Osteocyte (in vitro differentiated cells): Measurements from ENCODE around the gene ISM2. TPM values are rescaled to one million over a fixed set of nuclear protein-coding genes. Genes with fewer than 3 reads are reported as not detected.

ENCODE experiments used
- DNase-seq: peaks from one replicate; pipeline ENCODE4 v3.0.0; 2021; ENCODE audit warnings: mixed read lengths; ENCODE audit not compliant: unreplicated experiment; ENCODE audit errors: extremely low spot score
- H3K27ac Mint-ChIP-seq: one replicate; pipeline ENCODE4 v1.8.0; 2021; ENCODE audit warnings: mild to moderate bottlenecking, mixed read lengths; ENCODE audit not compliant: unreplicated experiment
- H3K27me3 Mint-ChIP-seq: one replicate; pipeline ENCODE4 v1.8.0; 2021; ENCODE audit warnings: mixed read lengths; ENCODE audit not compliant: unreplicated experiment
- H3K36me3 Mint-ChIP-seq: one replicate; pipeline ENCODE4 v1.8.0; 2021; ENCODE audit warnings: mixed read lengths; ENCODE audit not compliant: unreplicated experiment
- H3K4me1 Mint-ChIP-seq: one replicate; pipeline ENCODE4 v1.8.0; 2021; ENCODE audit warnings: mixed read lengths; ENCODE audit not compliant: unreplicated experiment
- H3K4me3 Mint-ChIP-seq: one replicate; pipeline ENCODE4 v1.8.0; 2021; ENCODE audit warnings: mild to moderate bottlenecking, moderate library complexity, mixed read lengths; ENCODE audit not compliant: unreplicated experiment
- H3K9me3 Mint-ChIP-seq: one replicate; pipeline ENCODE4 v1.8.0; 2021; ENCODE audit warnings: mixed read lengths; ENCODE audit not compliant: unreplicated experiment
- total RNA-seq: library from RNA; stranded (reverse); gene quantifications from 2 replicates; pipeline ENCODE4 v1.2.1, GENCODE V29; 2021
- TF ChIP-seq, protein P1 (sequence below): fragments of 200-600 bp; sonication (generic); IDR thresholded peaks from 2 replicates; pipeline ENCODE4 v1.5.0; 2021; ENCODE audit warnings: antibody characterized with exemption, mild to moderate bottlenecking, moderate library complexity

ISM2 gene
- total RNA-seq, 1 donor from 2014 or later: not detected

DNA sequence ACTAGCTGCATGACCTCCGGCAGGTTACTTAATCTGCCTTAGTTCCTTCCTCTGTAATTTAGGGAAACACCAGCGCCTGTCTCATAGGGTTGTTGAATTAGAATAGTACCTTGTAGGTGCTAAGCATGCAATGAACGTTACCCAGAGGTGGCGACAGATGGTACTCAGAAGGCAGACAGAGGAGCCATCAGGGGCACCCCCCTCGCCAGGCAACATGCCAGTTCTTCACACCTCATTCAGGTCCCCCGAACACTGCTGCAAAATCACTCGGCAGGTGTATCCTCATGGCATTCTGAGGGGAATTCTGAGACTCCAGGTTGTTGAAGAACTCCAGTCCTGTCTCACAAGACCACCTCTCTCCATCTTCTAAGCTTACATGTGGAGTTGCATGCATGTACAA, 10.1 kb downstream of the ISM2 start:
- DNase-seq: no peak
- Mint-ChIP-seq H3K9me3 (no peaks in the 10 kb centered on the region), H3K27ac (no peak overlapping the region), H3K36me3 (no peaks in the 10 kb centered on the region), H3K4me3 (no peak overlapping the region), H3K27me3 (peaks cover 2% of the 10 kb centered on the region), H3K4me1 (no peaks in the 10 kb centered on the region)
- TF ChIP-seq, protein P1, sequence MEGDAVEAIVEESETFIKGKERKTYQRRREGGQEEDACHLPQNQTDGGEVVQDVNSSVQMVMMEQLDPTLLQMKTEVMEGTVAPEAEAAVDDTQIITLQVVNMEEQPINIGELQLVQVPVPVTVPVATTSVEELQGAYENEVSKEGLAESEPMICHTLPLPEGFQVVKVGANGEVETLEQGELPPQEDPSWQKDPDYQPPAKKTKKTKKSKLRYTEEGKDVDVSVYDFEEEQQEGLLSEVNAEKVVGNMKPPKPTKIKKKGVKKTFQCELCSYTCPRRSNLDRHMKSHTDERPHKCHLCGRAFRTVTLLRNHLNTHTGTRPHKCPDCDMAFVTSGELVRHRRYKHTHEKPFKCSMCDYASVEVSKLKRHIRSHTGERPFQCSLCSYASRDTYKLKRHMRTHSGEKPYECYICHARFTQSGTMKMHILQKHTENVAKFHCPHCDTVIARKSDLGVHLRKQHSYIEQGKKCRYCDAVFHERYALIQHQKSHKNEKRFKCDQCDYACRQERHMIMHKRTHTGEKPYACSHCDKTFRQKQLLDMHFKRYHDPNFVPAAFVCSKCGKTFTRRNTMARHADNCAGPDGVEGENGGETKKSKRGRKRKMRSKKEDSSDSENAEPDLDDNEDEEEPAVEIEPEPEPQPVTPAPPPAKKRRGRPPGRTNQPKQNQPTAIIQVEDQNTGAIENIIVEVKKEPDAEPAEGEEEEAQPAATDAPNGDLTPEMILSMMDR: no peak

- Mint-ChIP-seq H3K4me1 (no peaks in the 10 kb centered on the region), H3K9me3 (no peaks in the 10 kb centered on the region), H3K27me3 (peaks cover 2% of the 10 kb centered on the region), H3K4me3 (no peak overlapping the region), H3K27ac (no peak overlapping the region), H3K36me3 (no peaks in the 10 kb centered on the region)
- TF ChIP-seq, protein P1: no peak
- DNase-seq: no peak
Observed at GRCh38 chr14:77485901-77486678, 12.5 kb downstream of the ISM2 start.

DNA sequence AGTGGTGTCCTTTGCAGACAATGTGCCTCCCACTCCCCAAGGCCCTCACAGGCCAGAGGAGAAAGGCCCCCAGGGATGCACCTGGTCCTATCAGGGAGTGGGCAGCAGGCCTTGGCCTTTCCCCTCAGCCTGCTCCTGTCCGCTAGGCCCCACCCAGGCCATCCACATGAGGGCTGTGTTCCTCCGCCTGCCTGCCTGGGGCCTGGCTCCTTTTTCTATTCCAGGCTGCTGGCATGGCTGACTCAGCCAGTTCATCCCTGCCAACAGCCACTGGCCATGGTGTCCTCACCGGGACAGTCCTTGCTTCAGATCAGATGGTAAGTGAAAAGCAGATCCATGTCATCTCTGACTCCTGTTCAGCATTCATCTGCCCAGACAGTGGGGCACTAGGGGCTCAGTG, 13.4 kb downstream of the ISM2 start:
- Mint-ChIP-seq H3K4me3 (no peak overlapping the region), H3K27ac (no peak overlapping the region), H3K27me3 (no peaks in the 10 kb centered on the region), H3K36me3 (no peaks in the 10 kb centered on the region), H3K9me3 (no peaks in the 10 kb centered on the region), H3K4me1 (no peaks in the 10 kb centered on the region)
- DNase-seq: no peak
- TF ChIP-seq, protein P1: no peak

DNA sequence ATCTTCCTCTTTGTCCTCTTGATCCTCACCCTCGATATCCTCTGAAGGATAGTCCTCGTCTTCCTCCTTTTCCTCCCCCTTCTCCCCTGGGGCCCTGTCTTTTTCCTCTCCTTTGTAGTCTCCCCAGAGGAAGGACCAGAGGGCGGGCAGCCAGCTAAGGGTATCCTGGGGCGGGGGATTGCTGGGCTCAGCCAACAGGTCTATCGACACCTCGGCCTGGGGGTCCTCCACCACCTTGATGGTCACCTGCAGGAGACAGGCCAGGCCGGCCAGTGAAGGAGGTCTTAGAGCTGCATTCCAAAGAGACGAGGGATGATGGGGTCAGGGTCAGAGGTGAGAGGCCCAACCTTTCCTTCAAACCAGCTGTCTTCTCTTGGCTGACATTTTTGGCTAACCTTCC, 16.2 kb downstream of the ISM2 start:
- H3K4me3 Mint-ChIP-seq: no peak overlapping the region
- TF ChIP-seq, protein P1: no peak

DNA sequence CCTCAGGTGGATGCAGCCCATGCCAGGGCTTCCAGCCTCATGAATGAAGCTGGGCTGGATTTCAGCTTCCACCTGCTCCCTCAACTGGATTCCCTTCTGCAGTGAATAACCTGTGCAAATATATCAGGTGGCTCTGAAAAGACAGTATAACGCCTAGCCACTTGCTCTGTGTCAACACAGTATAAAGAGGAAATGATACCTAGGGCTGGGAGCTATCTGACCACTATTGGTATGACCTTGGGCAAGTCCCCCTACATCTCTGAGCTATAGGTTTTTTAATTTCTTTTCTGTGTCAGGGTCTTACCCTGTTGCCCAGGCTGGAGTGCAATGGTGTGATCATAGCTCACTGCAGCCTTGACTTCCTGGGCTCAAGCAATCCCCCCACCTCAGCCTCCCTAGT, 19.8 kb downstream of the ISM2 start:
- Mint-ChIP-seq H3K27ac (no peak overlapping the region), H3K4me1 (no peaks in the 10 kb centered on the region), H3K27me3 (peaks cover 7% of the 10 kb centered on the region), H3K36me3 (no peaks in the 10 kb centered on the region), H3K4me3 (no peak overlapping the region), H3K9me3 (no peaks in the 10 kb centered on the region)
- DNase-seq: no peak
- TF ChIP-seq, protein P1: no peak

More for the DNA sequence above, 16.2 kb downstream of the ISM2 start:
- Mint-ChIP-seq H3K27me3 (peaks cover under 1% of the 10 kb centered on the region), H3K4me1 (no peaks in the 10 kb centered on the region), H3K27ac (no peak overlapping the region), H3K36me3 (no peaks in the 10 kb centered on the region), H3K9me3 (no peaks in the 10 kb centered on the region)
- no peak for DNase-seq
